Peyer's patch (tissue), 4 donors: ENCODE data around the gene TAS2R14. TPM values are rescaled to one million over a fixed set of nuclear protein-coding genes. Genes with fewer than 3 reads are reported as not detected.

Source experiments
- DNase-seq, 3 donors: peaks; one replicate each; pipeline ENCODE4 v3.0.0-alpha.2; 2017 to 2019
- H3K27ac ChIP-seq, 4 donors: fragments of 200-600 bp; sonication (generic); one replicate each; pipeline ENCODE4 v1.5.1; 2016 to 2019
- H3K27me3 ChIP-seq, 2 donors: fragments of 200-600 bp; sonication (generic); one replicate each; pipeline ENCODE4 v1.5.1; 2019
- H3K36me3 ChIP-seq, 3 donors: fragments of 200-600 bp; sonication (generic); one replicate each; pipeline ENCODE4 v1.5.1; 2016 to 2019
- H3K4me1 ChIP-seq, 4 donors: fragments of 200-600 bp; sonication (generic); one replicate each; pipeline ENCODE4 v1.5.1; 2016 to 2019
- H3K4me3 ChIP-seq, 4 donors: fragments of 200-600 bp; sonication (generic); 1 replicate in 3 of 4; 2 replicates in 1 of 4; pipeline ENCODE4 v1.5.1; 2016 to 2019; ENCODE audit warnings: mild to moderate bottlenecking in 1 of 4
- H3K9me3 ChIP-seq, 4 donors: fragments of 200-600 bp; sonication (generic); one replicate each; pipeline ENCODE4 v1.5.1; 2016 to 2019; ENCODE audit warnings: mild to moderate bottlenecking in 1 of 4
- POLR2A ChIP-seq, 2 donors: fragments of 450-650 bp; IDR thresholded peaks; one replicate each; pipeline ENCODE4 v1.5.1; 2017; ENCODE audit warnings: antibody characterized with exemption in 2 of 2, mild to moderate bottlenecking in 2 of 2, moderate library complexity in 2 of 2
- total RNA-seq, 4 donors: library from RNA; depleted of rRNA; stranded (reverse); fragments of >200 nt; gene quantifications; one replicate each; pipeline ENCODE4 v1.1.0, GENCODE V29; 2016
- TF ChIP-seq, protein P1 (sequence below), 6 experiments: fragments of 450-650 bp in 4 of 6; fragments of 200-600 bp in 2 of 6; sonication (generic) in 1 of 6; IDR thresholded peaks; one replicate each; pipeline ENCODE4 v1.5.1; 2017 to 2019; ENCODE audit warnings: antibody characterized with exemption in 6 of 6, mild to moderate bottlenecking in 3 of 6, moderate library complexity in 1 of 6

Gene TAS2R14
- total RNA-seq, 4 donors from 2014 or later: 3.4 to 5.1 (median 4.8) TPM; not detected in 1

DNA sequence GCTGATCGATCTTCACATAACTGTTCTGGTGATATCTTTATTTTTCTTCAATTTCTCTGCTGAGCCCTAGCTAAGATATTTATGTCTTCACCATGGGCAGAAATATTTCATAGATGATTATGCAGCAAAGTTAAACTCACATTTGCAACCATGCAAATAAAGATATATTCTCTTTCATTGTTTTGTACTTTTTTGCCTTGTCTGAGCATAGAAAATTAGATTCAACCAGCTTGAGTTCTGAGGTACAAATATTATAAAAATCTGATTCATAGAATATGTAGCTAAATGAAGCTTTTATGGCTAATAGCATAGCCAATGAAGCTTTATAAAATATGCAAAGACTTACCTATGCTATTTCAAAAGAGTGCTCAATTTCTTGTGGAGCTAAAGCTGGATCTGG, 29.6 kb downstream of the TAS2R14 start, which contains the start of gene TAS2R13:
TSS of gene TAS2R13 (minus strand) at position 101 of the 400 bp plus-strand sequence. CDS start 264 bp downstream, outside the sequence.
- H3K9me3 ChIP-seq: no peaks in the 10 kb centered on the region
- H3K36me3 ChIP-seq: no peaks in the 10 kb centered on the region
- no peaks in the 10 kb centered on the region for H3K4me1 ChIP-seq
- H3K4me3 ChIP-seq: no peak within 1 kb of the TSS
- no peak for DNase-seq
- H3K27ac ChIP-seq: no peak within 1 kb of the TSS
- TF ChIP-seq, protein P1, sequence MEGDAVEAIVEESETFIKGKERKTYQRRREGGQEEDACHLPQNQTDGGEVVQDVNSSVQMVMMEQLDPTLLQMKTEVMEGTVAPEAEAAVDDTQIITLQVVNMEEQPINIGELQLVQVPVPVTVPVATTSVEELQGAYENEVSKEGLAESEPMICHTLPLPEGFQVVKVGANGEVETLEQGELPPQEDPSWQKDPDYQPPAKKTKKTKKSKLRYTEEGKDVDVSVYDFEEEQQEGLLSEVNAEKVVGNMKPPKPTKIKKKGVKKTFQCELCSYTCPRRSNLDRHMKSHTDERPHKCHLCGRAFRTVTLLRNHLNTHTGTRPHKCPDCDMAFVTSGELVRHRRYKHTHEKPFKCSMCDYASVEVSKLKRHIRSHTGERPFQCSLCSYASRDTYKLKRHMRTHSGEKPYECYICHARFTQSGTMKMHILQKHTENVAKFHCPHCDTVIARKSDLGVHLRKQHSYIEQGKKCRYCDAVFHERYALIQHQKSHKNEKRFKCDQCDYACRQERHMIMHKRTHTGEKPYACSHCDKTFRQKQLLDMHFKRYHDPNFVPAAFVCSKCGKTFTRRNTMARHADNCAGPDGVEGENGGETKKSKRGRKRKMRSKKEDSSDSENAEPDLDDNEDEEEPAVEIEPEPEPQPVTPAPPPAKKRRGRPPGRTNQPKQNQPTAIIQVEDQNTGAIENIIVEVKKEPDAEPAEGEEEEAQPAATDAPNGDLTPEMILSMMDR (IDR thresholded peaks at IDR 0.05): no peak
- TF ChIP-seq POLR2A (IDR thresholded peaks at IDR 0.05): no peak
- H3K27me3 ChIP-seq: no peaks in the 10 kb centered on the region

DNA sequence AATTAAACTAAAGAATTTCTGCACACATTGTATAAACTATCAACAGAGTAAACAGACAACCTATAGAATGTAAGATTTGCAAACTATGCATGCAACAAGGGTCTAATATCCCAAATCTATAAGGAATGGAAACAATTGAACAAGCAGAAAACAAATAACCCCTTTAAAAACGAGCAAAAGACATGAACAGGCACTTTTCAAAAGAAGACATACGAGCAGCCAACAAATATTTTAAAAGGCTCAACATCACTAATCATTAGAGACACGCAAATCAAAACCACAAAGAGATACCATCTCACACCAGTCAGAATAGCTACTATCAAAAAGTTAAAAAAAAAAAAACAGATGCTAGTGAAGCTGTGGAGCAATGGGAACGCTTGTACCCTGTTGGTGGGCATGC, 34.4 kb downstream of the TAS2R14 start:
- DNase-seq: no peak
- TF ChIP-seq, protein P1 (IDR thresholded peaks at IDR 0.05): no peak
- TF ChIP-seq POLR2A (IDR thresholded peaks at IDR 0.05): no peak
- Histone ChIP-seq H3K4me3 (no peak overlapping the region), H3K4me1 (no peaks in the 10 kb centered on the region), H3K27me3 (no peaks in the 10 kb centered on the region), H3K36me3 (no peaks in the 10 kb centered on the region), H3K9me3 (peaks cover 0 to 3% (median 0%) of the 10 kb centered on the region in 4 donors), H3K27ac (no peak overlapping the region)

DNA sequence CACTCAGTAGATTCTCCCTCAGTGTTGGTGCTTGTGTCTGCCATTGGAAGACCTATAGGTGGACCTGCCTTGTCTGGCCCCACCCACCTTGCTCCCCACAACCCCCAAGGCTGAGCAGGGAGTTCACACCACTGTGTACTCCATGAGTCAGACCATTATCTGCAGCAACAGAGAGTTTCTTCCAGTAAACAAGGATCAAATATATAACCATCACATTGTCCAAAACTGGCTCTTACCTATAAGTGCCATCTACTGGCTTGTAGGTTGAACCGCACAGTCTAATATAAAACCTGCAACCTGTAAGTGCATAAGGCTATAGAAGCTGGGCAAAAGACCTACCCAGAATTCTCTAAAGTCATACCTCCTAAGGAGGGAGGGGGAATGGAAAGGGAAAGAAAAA, 37.6 kb downstream of the TAS2R14 start:
- DNase-seq: no peak
- H3K9me3 ChIP-seq: peaks cover 0 to 3% (median 0%) of the 10 kb centered on the region in 4 donors
- no peak overlapping the region for H3K27ac ChIP-seq
- H3K27me3 ChIP-seq: no peaks in the 10 kb centered on the region
- H3K4me3 ChIP-seq: no peak overlapping the region
- H3K4me1 ChIP-seq: no peaks in the 10 kb centered on the region
- no peak for TF ChIP-seq POLR2A (IDR thresholded peaks at IDR 0.05)
- TF ChIP-seq, protein P1 (IDR thresholded peaks at IDR 0.05): no peak
- H3K36me3 ChIP-seq: no peaks in the 10 kb centered on the region

DNA sequence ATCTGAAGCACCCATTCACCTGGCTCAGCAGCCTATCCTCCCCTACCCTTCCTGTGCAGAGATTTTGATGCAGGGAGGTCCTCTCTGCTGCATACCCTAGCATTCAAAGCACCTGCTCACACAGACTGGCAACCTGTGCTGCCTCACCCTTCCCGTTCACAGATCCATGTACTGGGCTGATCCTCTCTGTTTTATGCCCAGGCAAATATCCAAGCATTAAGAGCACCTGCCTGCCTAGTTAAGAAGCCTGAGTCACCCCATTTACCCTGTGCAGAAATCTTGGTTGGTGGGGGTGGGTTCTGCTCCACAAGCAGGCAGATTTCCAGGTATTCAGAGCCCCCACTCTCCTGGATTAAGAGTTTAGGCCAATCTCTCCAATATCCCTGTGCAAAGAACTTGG, 38.1 kb downstream of the TAS2R14 start:
- DNase-seq: no peak
- Histone ChIP-seq H3K27me3 (no peaks in the 10 kb centered on the region), H3K27ac (no peak overlapping the region), H3K9me3 (peaks cover 0 to 3% (median 0%) of the 10 kb centered on the region in 4 donors), H3K36me3 (no peaks in the 10 kb centered on the region), H3K4me1 (no peaks in the 10 kb centered on the region), H3K4me3 (no peak overlapping the region)
- TF ChIP-seq, protein P1 (IDR thresholded peaks at IDR 0.05): no peak
- TF ChIP-seq POLR2A (IDR thresholded peaks at IDR 0.05): no peak

DNA sequence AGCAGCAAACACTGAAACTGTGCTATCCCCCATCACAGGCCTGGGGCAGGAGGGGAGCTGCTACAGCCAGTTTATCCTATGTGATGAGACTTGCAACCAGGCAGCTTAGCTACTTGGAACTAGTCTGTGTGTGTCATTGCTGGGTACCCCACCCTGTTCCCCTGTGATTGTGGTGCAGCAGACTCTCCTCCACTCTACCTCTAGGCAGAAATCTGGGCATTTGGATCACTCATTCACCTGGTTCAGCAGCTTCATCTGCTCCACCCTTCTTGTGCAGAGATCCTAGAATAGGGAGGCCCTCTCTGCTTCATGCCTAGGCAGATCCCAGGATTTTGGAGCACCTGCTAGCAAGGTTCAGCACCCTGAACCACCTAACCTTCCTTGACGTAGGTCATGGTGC, 38.5 kb downstream of the TAS2R14 start:
- TF ChIP-seq POLR2A (IDR thresholded peaks at IDR 0.05): no peak
- TF ChIP-seq, protein P1 (IDR thresholded peaks at IDR 0.05): no peak
- Histone ChIP-seq H3K4me1 (no peaks in the 10 kb centered on the region), H3K9me3 (peaks cover 0 to 3% (median 0%) of the 10 kb centered on the region in 4 donors), H3K27me3 (no peaks in the 10 kb centered on the region), H3K27ac (no peak overlapping the region), H3K4me3 (no peak overlapping the region), H3K36me3 (no peaks in the 10 kb centered on the region)
- DNase-seq: no peak

DNA sequence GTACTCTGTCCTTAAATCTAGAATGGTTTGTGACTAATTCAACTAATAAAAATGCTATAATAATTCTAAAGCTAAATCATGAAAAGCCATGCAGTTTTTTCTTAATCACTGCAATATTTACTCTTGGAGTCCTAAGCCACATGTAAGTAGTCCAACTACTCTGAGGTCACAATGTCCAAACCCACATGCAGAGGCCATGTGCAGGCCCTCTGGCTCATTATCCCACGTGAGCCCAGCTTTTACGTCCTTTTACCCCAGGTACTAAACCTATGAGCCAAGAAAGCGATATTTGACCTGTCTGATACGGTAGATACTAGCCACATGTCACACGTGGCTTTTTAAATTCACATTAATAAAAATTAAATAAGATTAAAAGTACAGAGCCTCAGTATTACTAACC, 42.2 kb downstream of the TAS2R14 start:
- Histone ChIP-seq H3K27ac (no peak overlapping the region), H3K4me1 (no peaks in the 10 kb centered on the region), H3K9me3 (no peaks in the 10 kb centered on the region), H3K36me3 (no peaks in the 10 kb centered on the region), H3K27me3 (no peaks in the 10 kb centered on the region), H3K4me3 (no peak overlapping the region)
- TF ChIP-seq POLR2A (IDR thresholded peaks at IDR 0.05): no peak
- TF ChIP-seq, protein P1 (IDR thresholded peaks at IDR 0.05): no peak
- DNase-seq: no peak
